ENCODE results near the gene NCOA1.

DNA sequence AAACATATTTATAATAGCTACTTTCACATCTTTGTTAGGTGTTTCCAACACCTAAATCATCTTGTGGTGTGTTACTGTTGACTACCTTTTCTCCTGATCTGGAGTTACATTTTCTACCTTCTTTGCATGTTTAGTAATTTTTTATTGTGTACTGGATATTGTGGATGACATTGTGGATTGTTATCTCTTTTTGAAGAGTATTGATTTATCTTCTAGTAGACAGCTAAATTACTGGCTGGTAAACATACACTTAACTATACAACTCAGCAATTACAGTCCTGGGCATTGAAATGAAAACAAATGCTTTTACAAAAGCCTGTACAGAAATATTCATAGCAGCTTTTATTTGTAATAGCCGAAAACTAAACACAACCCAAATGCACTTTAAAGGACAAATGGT, 151.3 kb downstream of the NCOA1 start:
- TF ChIP-seq ZNF600 (tag by site-specific recombination; IDR thresholded peaks at IDR 0.05) = no peak
- no peak for TF ChIP-seq ZNF776 (tag by site-specific recombination; IDR thresholded peaks at IDR 0.05; ENCODE audit: borderline replicate concordance)
- TF ChIP-seq CTCF (tag by site-specific recombination; IDR thresholded peaks at IDR 0.05) = no peak
- no peak for TF ChIP-seq ZBTB1 (tag by site-specific recombination; IDR thresholded peaks at IDR 0.05)
